ENCODE measurements around the gene FAM219A. TPM values are rescaled to one million over a fixed set of nuclear protein-coding genes. Genes with fewer than 3 reads are reported as not detected.

The FAM219A gene
- total RNA-seq, 2 experiments from 2014 or later, result 6.5 to 12.7 TPM

GRCh38 chr9:34413231-34413852 is 45.0 kb downstream of the FAM219A start:
- DNase-seq (ENCODE audit: low spot score), result peak; percentile 42
- Histone ChIP-seq H3K4me1 (ENCODE audit: insufficient read depth, low read length, poor library complexity, severe bottlenecking) (no peaks in the 10 kb centered on the region), H2AFZ (ENCODE audit: low read length) (no peak overlapping the region), H3K4me2 (ENCODE audit: low read length) (no peak overlapping the region), H3K4me3 (ENCODE audit: low read depth, low read length, poor library complexity, severe bottlenecking) (no peak overlapping the region), H3K36me3 (ENCODE audit: insufficient read depth, low read length) (no peaks in the 10 kb centered on the region), H3K27ac (ENCODE audit: low read depth, low read length, poor library complexity, severe bottlenecking) (no peak overlapping the region), H3K9me2 (ENCODE audit: insufficient read depth, low read length) (no peaks in the 10 kb centered on the region), H3K9me3 (ENCODE audit: low read length) (no peaks in the 10 kb centered on the region), H4K20me1 (ENCODE audit: insufficient read depth, low read length) (no peaks in the 10 kb centered on the region; the same call in 1 of the 2 replicates), H3K79me2 (ENCODE audit: insufficient read depth, low read depth, low read length) (no peaks in the 10 kb centered on the region)
- BruUV-seq (replicated peaks), result no TSS peak
- TF ChIP-seq CTCF (conservative IDR thresholded peaks at IDR 0.05; ENCODE audit: low read length) (no peak), EZH2phosphoT487 (IDR thresholded peaks at IDR 0.05; ENCODE audit: borderline replicate concordance, low read depth, low read length) (no peak)
- intact Hi-C loops (cut with micrococcal nuclease; ENCODE audit: unreplicated experiment), result no loop called here
- ChIA-PET POLR2A (interaction anchor here (1.5 kb wide), 1 partner anchor 10 kb away, joined by 3 read pairs; no protein-coding TSS in a partner anchor), CTCF (ENCODE audit: unreplicated experiment) (interaction anchor here (0.9 kb wide), 1 partner anchor 34 kb away, joined by 3 read pairs; no protein-coding TSS in a partner anchor)

GRCh38 chr9:34412336-34412735 is 46.0 kb downstream of the FAM219A start:
- H3K9me3 ChIP-seq (ENCODE audit: low read length), result no peaks in the 10 kb centered on the region

More at GRCh38 chr9:34412336-34412735, 46.0 kb downstream of the FAM219A start:
- ChIA-PET CTCF (ENCODE audit: unreplicated experiment) (no interaction called here), POLR2A (interaction anchor here (0.9 kb wide), 1 partner anchor 18 kb away, joined by 3 read pairs; no protein-coding TSS in a partner anchor)
- TF ChIP-seq CTCF (conservative IDR thresholded peaks at IDR 0.05; ENCODE audit: low read length) (no peak), EZH2phosphoT487 (IDR thresholded peaks at IDR 0.05; ENCODE audit: borderline replicate concordance, low read depth, low read length) (no peak)
- Histone ChIP-seq H3K36me3 (ENCODE audit: insufficient read depth, low read length) (no peaks in the 10 kb centered on the region), H4K20me1 (ENCODE audit: insufficient read depth, low read length) (no peaks in the 10 kb centered on the region; the same call in 1 of the 2 replicates), H3K4me1 (ENCODE audit: insufficient read depth, low read length, poor library complexity, severe bottlenecking) (no peaks in the 10 kb centered on the region), H2AFZ (ENCODE audit: low read length) (no peak overlapping the region), H3K9me2 (ENCODE audit: insufficient read depth, low read length) (no peaks in the 10 kb centered on the region), H3K27ac (ENCODE audit: low read depth, low read length, poor library complexity, severe bottlenecking) (no peak overlapping the region), H3K4me2 (ENCODE audit: low read length) (no peak overlapping the region), H3K79me2 (ENCODE audit: insufficient read depth, low read depth, low read length) (no peaks in the 10 kb centered on the region), H3K4me3 (ENCODE audit: low read depth, low read length, poor library complexity, severe bottlenecking) (no peak overlapping the region)
- DNase-seq (ENCODE audit: low spot score), result no peak
- BruUV-seq (replicated peaks), result no TSS peak
- intact Hi-C loops (cut with micrococcal nuclease; ENCODE audit: unreplicated experiment), result no loop called here
